CD4-positive, alpha-beta T cell treated with Interferon alpha-2 for 1 hour (primary cell): ENCODE data around the gene MAP4K5.

Experiments used
- DNase-seq, 2 donors: peaks; one replicate each; pipeline ENCODE4 v3.0.0-alpha.2; 2020 to 2022

Gene MAP4K5

GRCh38 chr14:50397390-50398188, 134.8 kb downstream of the MAP4K5 start:
- DNase-seq: no peak

GRCh38 chr14:50396631-50397389, 135.6 kb downstream of the MAP4K5 start, which contains the start of gene CDKL1:
TSS of gene CDKL1 (minus strand) at chr14:50396881. CDS start at chr14:50395868, 1,013 bp downstream.
- peak; percentile 5 to 28 for DNase-seq

GRCh38 chr14:50395448-50395847, 136.9 kb downstream of the MAP4K5 start:
- no peak for DNase-seq

GRCh38 chr14:50394713-50395112, 137.7 kb downstream of the MAP4K5 start:
- no peak for DNase-seq

GRCh38 chr14:50389668-50390441, 142.5 kb downstream of the MAP4K5 start:
- DNase-seq: no peak

GRCh38 chr14:50388256-50388931, 144.0 kb downstream of the MAP4K5 start:
- no peak for DNase-seq

GRCh38 chr14:50387548-50387947, 144.8 kb downstream of the MAP4K5 start:
- no peak for DNase-seq

- no peak for DNase-seq
Observed at GRCh38 chr14:50383618-50384225, 148.6 kb downstream of the MAP4K5 start.

- no peak for DNase-seq
Observed at GRCh38 chr14:50381823-50382287, 150.5 kb downstream of the MAP4K5 start.

- no peak for DNase-seq
Observed at GRCh38 chr14:50381008-50381407, 151.4 kb downstream of the MAP4K5 start.

- DNase-seq: no peak
Observed at GRCh38 chr14:50380455-50380854, 151.9 kb downstream of the MAP4K5 start.

- DNase-seq: no peak
Observed at GRCh38 chr14:50379563-50379962, 152.8 kb downstream of the MAP4K5 start.

- DNase-seq: no peak
Observed at GRCh38 chr14:50377550-50378085, 154.8 kb downstream of the MAP4K5 start.

GRCh38 chr14:50375760-50376159, 156.6 kb downstream of the MAP4K5 start:
- no peak for DNase-seq

GRCh38 chr14:50373959-50374358, 158.4 kb downstream of the MAP4K5 start:
- no peak for DNase-seq

GRCh38 chr14:50371546-50371945, 160.8 kb downstream of the MAP4K5 start:
- no peak for DNase-seq
